Measurements from ENCODE around the gene LRP11. TPM values are rescaled to one million over a fixed set of nuclear protein-coding genes. Genes with fewer than 3 reads are reported as not detected.
"Not testable (repeated sequence)": the region's sequence is repeated elsewhere in the genome, so short reads cannot be mapped to it uniquely, and the experiment has no call there.

Gene LRP11
- total RNA-seq, 4 donors from 2014 or later: 14.1 to 41.8 (median 31.7) TPM

- Histone ChIP-seq H3K27me3 (no peaks in the 10 kb centered on the region), H3K9me3 (no peaks in the 10 kb centered on the region), H3K4me3 (no peak overlapping the region), H3K4me1 (peaks cover 0 to 10% (median 0%) of the 10 kb centered on the region in 4 donors), H3K36me3 (peaks cover 0 to 10% (median 0%) of the 10 kb centered on the region in 3 donors), H3K27ac (no peak overlapping the region)
- no peak for TF ChIP-seq CTCF (IDR thresholded peaks at IDR 0.05)
- TF ChIP-seq EP300 (IDR thresholded peaks at IDR 0.05): no peak
- no peak for TF ChIP-seq POLR2A (IDR thresholded peaks at IDR 0.05)
- no peak for DNase-seq (ENCODE audit: low spot score in 2 of 2)
- WGBS, 2 donors: 90 to 91% methylated on average over 10 of the region's 10 CpGs
Measured at GRCh38 chr6:149856256-149856994, 7.7 kb downstream of the LRP11 start.

- no peak for DNase-seq (ENCODE audit: low spot score in 2 of 2)
- TF ChIP-seq EP300 (IDR thresholded peaks at IDR 0.05): no peak
- TF ChIP-seq POLR2A (IDR thresholded peaks at IDR 0.05): no peak
- TF ChIP-seq CTCF (IDR thresholded peaks at IDR 0.05): no peak
- peaks cover 0 to 3% (median 0%) of the 10 kb centered on the region in 4 donors for H3K4me1 ChIP-seq
- H3K27ac ChIP-seq: no peak overlapping the region
- no peak overlapping the region for H3K4me3 ChIP-seq
- WGBS, 2 donors: 74 to 80% methylated on average over 2 of the region's 2 CpGs
- no peaks in the 10 kb centered on the region for H3K27me3 ChIP-seq
- H3K36me3 ChIP-seq: peaks cover 0 to 17% (median 0%) of the 10 kb centered on the region in 3 donors
- H3K9me3 ChIP-seq: no peaks in the 10 kb centered on the region
Measured at GRCh38 chr6:149855741-149856140, 8.4 kb downstream of the LRP11 start.

GRCh38 chr6:149855040-149855654, 9.0 kb downstream of the LRP11 start:
- Histone ChIP-seq H3K27ac (no peak overlapping the region), H3K9me3 (no peaks in the 10 kb centered on the region), H3K4me3 (no peak overlapping the region), H3K36me3 (peaks cover 0 to 20% (median 0%) of the 10 kb centered on the region in 3 donors), H3K27me3 (no peaks in the 10 kb centered on the region), H3K4me1 (no peaks in the 10 kb centered on the region)
- no peak for DNase-seq (ENCODE audit: low spot score in 2 of 2)
- WGBS, 2 donors: 83 to 89% methylated on average over 5 of the region's 5 CpGs
- no peak for TF ChIP-seq POLR2A (IDR thresholded peaks at IDR 0.05)
- TF ChIP-seq CTCF (IDR thresholded peaks at IDR 0.05): no peak
- no peak for TF ChIP-seq EP300 (IDR thresholded peaks at IDR 0.05)

- Histone ChIP-seq H3K4me3 (no peak overlapping the region), H3K9me3 (no peaks in the 10 kb centered on the region), H3K36me3 (peaks cover 0 to 26% (median 0%) of the 10 kb centered on the region in 3 donors), H3K27ac (no peak overlapping the region), H3K27me3 (no peaks in the 10 kb centered on the region), H3K4me1 (no peaks in the 10 kb centered on the region)
- TF ChIP-seq POLR2A (IDR thresholded peaks at IDR 0.05) (no peak), CTCF (IDR thresholded peaks at IDR 0.05) (no peak), EP300 (IDR thresholded peaks at IDR 0.05) (no peak)
- DNase-seq (ENCODE audit: low spot score in 2 of 2): no peak
- 74 to 81% methylated on average over 6 of the region's 6 CpGs for WGBS, 2 donors
Measured at GRCh38 chr6:149854532-149854931, 9.6 kb downstream of the LRP11 start.

GRCh38 chr6:149854017-149854416, 10.1 kb downstream of the LRP11 start:
- peaks cover 0 to 29% (median 0%) of the 10 kb centered on the region in 3 donors for H3K36me3 ChIP-seq
- not testable (repeated sequence) for H3K4me1 ChIP-seq; H3K27ac ChIP-seq; DNase-seq (ENCODE audit: low spot score in 2 of 2); H3K27me3 ChIP-seq; H3K9me3 ChIP-seq; H3K4me3 ChIP-seq
- WGBS, 2 donors: 93 to 96% methylated on average over 4 of the region's 4 CpGs
